Neural progenitor cell (in vitro differentiated cells): Measurements from ENCODE around the gene IGF1. TPM values are rescaled to one million over a fixed set of nuclear protein-coding genes. Genes with fewer than 3 reads are reported as not detected.

ENCODE experiments used
- DNase-seq: peaks from one replicate; pipeline ENCODE4 v3.0.0-alpha.2; 2016; ENCODE audit warnings: low spot score
- H2AFZ ChIP-seq: fragments of 200-600 bp; sonication (generic); replicated peaks from 2 replicates; pipeline ENCODE4 v1.6.1; 2016; ENCODE audit warnings: antibody characterized with exemption
- H3F3A ChIP-seq: fragments of 200-600 bp; sonication (generic); 2 replicates; pipeline ENCODE4 v1.6.1; 2016; ENCODE audit warnings: antibody characterized with exemption, low read depth
- H3K27ac ChIP-seq: fragments of 200-600 bp; sonication (generic); 2 replicates; pipeline ENCODE4 v1.5.1; 2016; ENCODE audit warnings: mild to moderate bottlenecking
- H3K27me3 ChIP-seq: fragments of 200-600 bp; sonication (generic); 2 replicates; pipeline ENCODE4 v1.6.1; 2016; ENCODE audit warnings: mild to moderate bottlenecking, moderate library complexity
- H3K36me3 ChIP-seq: fragments of 200-600 bp; sonication (generic); 2 replicates; pipeline ENCODE4 v1.5.1; 2016
- H3K4me1 ChIP-seq: fragments of 200-600 bp; sonication (generic); 2 replicates; pipeline ENCODE4 v1.6.1; 2016; ENCODE audit warnings: mixed run types
- H3K4me2 ChIP-seq: fragments of 200-600 bp; sonication (generic); 2 replicates; pipeline ENCODE4 v1.6.1; 2016
- H3K4me3 ChIP-seq: fragments of 200-600 bp; sonication (generic); 2 replicates; pipeline ENCODE4 v1.5.1; 2016
- H3K79me2 ChIP-seq: fragments of 200-600 bp; sonication (generic); 2 replicates; pipeline ENCODE4 v1.6.1; 2016; ENCODE audit warnings: low read depth
- H3K9ac ChIP-seq: fragments of 200-600 bp; sonication (generic); 2 replicates; pipeline ENCODE4 v1.6.1; 2016
- H3K9me3 ChIP-seq: fragments of 200-600 bp; sonication (generic); 2 replicates; pipeline ENCODE4 v1.5.1; 2016; ENCODE audit warnings: low read depth
- H4K20me1 ChIP-seq: fragments of 200-600 bp; sonication (generic); 2 replicates; pipeline ENCODE4 v1.6.1; 2016; ENCODE audit warnings: low read depth
- H3K27ac Mint-ChIP-seq: 3 replicates; pipeline ENCODE4 v1.8.0; 2021; ENCODE audit warnings: mixed read lengths
- H3K27me3 Mint-ChIP-seq: 2 replicates; pipeline ENCODE4 v1.8.0; 2022; ENCODE audit warnings: low read depth, mild to moderate bottlenecking, inconsistent platforms, moderate library complexity, mixed read lengths; ENCODE audit not compliant: insufficient read depth
- H3K36me3 Mint-ChIP-seq: 3 replicates; pipeline ENCODE4 v1.8.0; 2021; ENCODE audit warnings: mixed read lengths
- H3K4me1 Mint-ChIP-seq: 3 replicates; pipeline ENCODE4 v1.8.0; 2021; ENCODE audit warnings: mixed read lengths
- H3K4me3 Mint-ChIP-seq: 3 replicates; pipeline ENCODE4 v1.8.0; 2021; ENCODE audit warnings: mild to moderate bottlenecking, moderate library complexity, mixed read lengths
- H3K9me3 Mint-ChIP-seq: 3 replicates; pipeline ENCODE4 v1.8.0; 2020; ENCODE audit warnings: mixed read lengths
- CTCF ChIP-seq: fragments of 200-600 bp; sonication (generic); IDR thresholded peaks from 2 replicates; pipeline ENCODE4 v1.5.1; 2017; ENCODE audit warnings: antibody characterized with exemption, mild to moderate bottlenecking
- EZH2 ChIP-seq: fragments of 200-600 bp; sonication (generic); IDR thresholded peaks from 2 replicates; pipeline ENCODE4 v1.6.1; 2017; ENCODE audit warnings: antibody characterized with exemption, mild to moderate bottlenecking, moderate library complexity
- EZH2phosphoT487 ChIP-seq: fragments of 200-600 bp; sonication (generic); IDR thresholded peaks from 2 replicates; pipeline ENCODE4 v1.6.1; 2017; ENCODE audit warnings: antibody characterized with exemption
- total RNA-seq: library from RNA; depleted of rRNA; stranded (reverse); fragments of >200 nt; gene quantifications from 2 replicates; pipeline ENCODE4 v1.2.3, GENCODE V29; 2015; ENCODE audit warnings: low replicate concordance

IGF1 gene
- total RNA-seq, 1 donor from 2014 or later: not detected

GRCh38 chr12:102459314-102459713 lies 21.0 kb downstream of the IGF1 start:
- no peaks in the 10 kb centered on the region for H3K36me3 Mint-ChIP-seq
- no peaks in the 10 kb centered on the region for H3K9me3 Mint-ChIP-seq
- no peaks in the 10 kb centered on the region for H3K27me3 Mint-ChIP-seq
- TF ChIP-seq EZH2 (no peak), EZH2phosphoT487 (no peak), CTCF (no peak)
- no peak for DNase-seq
- H4K20me1 ChIP-seq: no peaks in the 10 kb centered on the region
- no peak overlapping the region for H3K27ac ChIP-seq
- peaks cover 2% of the 10 kb centered on the region for H3K4me1 Mint-ChIP-seq
- no peak overlapping the region for H3K27ac Mint-ChIP-seq
- no peak overlapping the region for H3K4me2 ChIP-seq
- no peak overlapping the region for H3K9ac ChIP-seq
- no peaks in the 10 kb centered on the region for H3F3A ChIP-seq
- H3K4me1 ChIP-seq: no peaks in the 10 kb centered on the region
- H3K9me3 ChIP-seq: no peaks in the 10 kb centered on the region
- H3K79me2 ChIP-seq: no peaks in the 10 kb centered on the region
- H2AFZ ChIP-seq: no peak overlapping the region
- no peak overlapping the region for H3K4me3 Mint-ChIP-seq
- H3K27me3 ChIP-seq: no peaks in the 10 kb centered on the region
- no peaks in the 10 kb centered on the region for H3K36me3 ChIP-seq
- no peak overlapping the region for H3K4me3 ChIP-seq

- Mint-ChIP-seq H3K27ac (peak overlapping the region; percentile 58), H3K36me3 (no peaks in the 10 kb centered on the region), H3K4me1 (peaks cover 2% of the 10 kb centered on the region), H3K9me3 (no peaks in the 10 kb centered on the region), H3K27me3 (peaks cover 3% of the 10 kb centered on the region), H3K4me3 (no peak overlapping the region)
- Histone ChIP-seq H3K4me3 (no peak overlapping the region), H2AFZ (no peak overlapping the region), H3K4me1 (no peaks in the 10 kb centered on the region), H4K20me1 (no peaks in the 10 kb centered on the region), H3K4me2 (no peak overlapping the region), H3K9me3 (no peaks in the 10 kb centered on the region), H3K27me3 (no peaks in the 10 kb centered on the region), H3F3A (no peaks in the 10 kb centered on the region), H3K9ac (no peak overlapping the region), H3K27ac (no peak overlapping the region), H3K79me2 (no peaks in the 10 kb centered on the region), H3K36me3 (no peaks in the 10 kb centered on the region)
- TF ChIP-seq CTCF (no peak), EZH2 (no peak), EZH2phosphoT487 (no peak)
- no peak for DNase-seq
These were observed 25.3 kb downstream of the IGF1 start for GRCh38 chr12:102454808-102455760.

GRCh38 chr12:102454330-102454729 lies 26.0 kb downstream of the IGF1 start:
- H3K4me3 ChIP-seq: no peak overlapping the region
- DNase-seq: no peak
- H3K36me3 Mint-ChIP-seq: no peaks in the 10 kb centered on the region
- no peak overlapping the region for H3K4me3 Mint-ChIP-seq
- no peak overlapping the region for H3K27ac Mint-ChIP-seq
- H3K9me3 ChIP-seq: no peaks in the 10 kb centered on the region
- H3K4me1 ChIP-seq: no peaks in the 10 kb centered on the region
- no peaks in the 10 kb centered on the region for H4K20me1 ChIP-seq
- no peaks in the 10 kb centered on the region for H3F3A ChIP-seq
- no peak overlapping the region for H3K4me2 ChIP-seq
- no peak overlapping the region for H3K27ac ChIP-seq
- no peak overlapping the region for H3K9ac ChIP-seq
- H2AFZ ChIP-seq: no peak overlapping the region
- peaks cover 2% of the 10 kb centered on the region for H3K4me1 Mint-ChIP-seq
- no peaks in the 10 kb centered on the region for H3K36me3 ChIP-seq
- H3K27me3 Mint-ChIP-seq: peaks cover 3% of the 10 kb centered on the region
- no peaks in the 10 kb centered on the region for H3K79me2 ChIP-seq
- H3K9me3 Mint-ChIP-seq: no peaks in the 10 kb centered on the region
- no peaks in the 10 kb centered on the region for H3K27me3 ChIP-seq
- TF ChIP-seq EZH2phosphoT487 (no peak), CTCF (no peak), EZH2 (no peak)
